Natural killer cell (primary cell): ENCODE measurements around the gene USP7. TPM values are rescaled to one million over a fixed set of nuclear protein-coding genes. Genes with fewer than 3 reads are reported as not detected.

Experiments used
- ATAC-seq, 3 donors: fragments of 150-1000 bp in 2 of 3; fragments of 200-7000 bp in 1 of 3; cut with Tn5 transposase; 1 replicate in 1 of 3; 2 replicates in 2 of 3; pipeline ENCODE4 v1.10.0; 2021; ENCODE audit warnings: mild to moderate bottlenecking in 2 of 3, moderate library complexity in 2 of 3
- DNase-seq, 2 donors: peaks; one replicate each; pipeline versions ENCODE4 v3.0.0 to v3.0.0-alpha.2; 2013 to 2021; ENCODE audit warnings: mixed read lengths in 1 of 2
- H3K27ac ChIP-seq: one replicate; pipeline ENCODE4 v1.5.1; 2013; ENCODE audit warnings: mild to moderate bottlenecking, low read length
- H3K27me3 ChIP-seq: one replicate; pipeline ENCODE4 v1.6.1; 2013; ENCODE audit warnings: low read length; ENCODE audit not compliant: control insufficient read depth, insufficient read depth
- H3K36me3 ChIP-seq: one replicate; pipeline ENCODE4 v1.6.1; 2013; ENCODE audit warnings: low read length; ENCODE audit not compliant: control insufficient read depth, insufficient read depth
- H3K4me1 ChIP-seq: one replicate; pipeline ENCODE4 v1.6.1; 2013; ENCODE audit warnings: low read length; ENCODE audit not compliant: control insufficient read depth, insufficient read depth
- H3K4me3 ChIP-seq: one replicate; pipeline ENCODE4 v1.5.1; 2013; ENCODE audit warnings: low read length
- H3K9me3 ChIP-seq: one replicate; pipeline ENCODE4 v1.6.1; 2013; ENCODE audit warnings: low read length; ENCODE audit not compliant: control insufficient read depth, insufficient read depth
- H3K27ac Mint-ChIP-seq, 2 donors: one replicate each; pipeline ENCODE4 v1.8.0; 2022; ENCODE audit warnings: mild to moderate bottlenecking in 2 of 2, mixed read lengths in 2 of 2, moderate library complexity in 1 of 2
- H3K27me3 Mint-ChIP-seq, 2 donors: one replicate each; pipeline ENCODE4 v1.8.0; 2022; ENCODE audit warnings: low read depth in 2 of 2, mixed read lengths in 2 of 2
- H3K36me3 Mint-ChIP-seq: one replicate; pipeline ENCODE4 v1.8.0; 2022; ENCODE audit warnings: mixed read lengths
- H3K4me1 Mint-ChIP-seq, 2 donors: one replicate each; pipeline ENCODE4 v1.8.0; 2022; ENCODE audit warnings: mixed read lengths in 2 of 2
- H3K4me3 Mint-ChIP-seq: one replicate; pipeline ENCODE4 v1.8.0; 2022; ENCODE audit warnings: mild to moderate bottlenecking, moderate library complexity, mixed read lengths
- H3K9me3 Mint-ChIP-seq, 2 donors: one replicate each; pipeline ENCODE4 v1.8.0; 2022; ENCODE audit warnings: mixed read lengths in 2 of 2
- WGBS: methylation state at CpG from one replicate; pipeline ENCODE4 v1.1.7; 2013; ENCODE audit warnings: missing lambda C conversion rate; ENCODE audit not compliant: insufficient coverage; 5-methylcytosine and 5-hydroxymethylcytosine counted together
- intact Hi-C: fragments of 100-400 bp; cut with micrococcal nuclease; formaldehyde crosslinking; loops from one replicate; pipeline ENCODE4 v1.14.2; 2022
- total RNA-seq, 4 donors: library from RNA; stranded (reverse); fragments of 120-200 nt in 1 of 4; gene quantifications; one replicate each; pipeline versions ENCODE4 v1.2.3 to v1.2.4, GENCODE V29; 2013 to 2022
- TF ChIP-seq, protein P1 (sequence below): fragments of 200-600 bp; IDR thresholded peaks from one replicate; pipeline ENCODE4 v1.8.0; 2022; ENCODE audit warnings: antibody characterized with exemption

Gene USP7
- total RNA-seq, 3 donors from 2014 or later (not counting 1 experiment from before 2014, with no cell fraction given), result 213 to 268 (median 236) TPM

DNA sequence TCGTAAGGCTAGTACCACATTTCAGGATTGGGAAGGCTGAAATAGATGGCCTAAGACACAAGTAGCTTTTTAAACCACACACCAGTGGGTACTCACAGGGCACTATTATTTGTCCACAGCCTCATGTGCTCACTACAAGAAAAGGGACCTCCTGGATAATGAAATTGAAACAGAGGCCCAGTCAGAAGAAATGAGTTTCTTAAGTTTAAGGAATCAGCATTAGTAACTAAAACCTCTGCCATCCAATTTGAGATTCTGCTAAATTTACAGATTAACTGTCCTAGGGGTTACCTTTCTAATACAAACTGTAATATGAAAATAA, 3.0 kb downstream of the USP7 start:
- WGBS, result 83% methylated on average over 1 of the region's 1 CpG
- Mint-ChIP-seq H3K4me3 (peak overlapping the region; percentile 96), H3K9me3 (no peaks in the 10 kb centered on the region), H3K36me3 (no peaks in the 10 kb centered on the region), H3K27me3 (no peaks in the 10 kb centered on the region), H3K4me1 (peaks cover 59 to 67% of the 10 kb centered on the region in 2 donors), H3K27ac (peak overlapping the region; percentile 84 to 89)
- peaks cover 69% of the 10 kb centered on the region for H3K4me1 ChIP-seq
- TF ChIP-seq, protein P1, sequence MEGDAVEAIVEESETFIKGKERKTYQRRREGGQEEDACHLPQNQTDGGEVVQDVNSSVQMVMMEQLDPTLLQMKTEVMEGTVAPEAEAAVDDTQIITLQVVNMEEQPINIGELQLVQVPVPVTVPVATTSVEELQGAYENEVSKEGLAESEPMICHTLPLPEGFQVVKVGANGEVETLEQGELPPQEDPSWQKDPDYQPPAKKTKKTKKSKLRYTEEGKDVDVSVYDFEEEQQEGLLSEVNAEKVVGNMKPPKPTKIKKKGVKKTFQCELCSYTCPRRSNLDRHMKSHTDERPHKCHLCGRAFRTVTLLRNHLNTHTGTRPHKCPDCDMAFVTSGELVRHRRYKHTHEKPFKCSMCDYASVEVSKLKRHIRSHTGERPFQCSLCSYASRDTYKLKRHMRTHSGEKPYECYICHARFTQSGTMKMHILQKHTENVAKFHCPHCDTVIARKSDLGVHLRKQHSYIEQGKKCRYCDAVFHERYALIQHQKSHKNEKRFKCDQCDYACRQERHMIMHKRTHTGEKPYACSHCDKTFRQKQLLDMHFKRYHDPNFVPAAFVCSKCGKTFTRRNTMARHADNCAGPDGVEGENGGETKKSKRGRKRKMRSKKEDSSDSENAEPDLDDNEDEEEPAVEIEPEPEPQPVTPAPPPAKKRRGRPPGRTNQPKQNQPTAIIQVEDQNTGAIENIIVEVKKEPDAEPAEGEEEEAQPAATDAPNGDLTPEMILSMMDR, result no peak
- H3K27me3 ChIP-seq, result no peaks in the 10 kb centered on the region
- H3K36me3 ChIP-seq, result no peaks in the 10 kb centered on the region
- intact Hi-C loops, result loop anchor here (5.0 to 10.0 kb wide), 3 partner anchors 46 to 163 kb away; partner anchors contain the start of genes HAPSTR1, PMM2 and TMEM186
- no peak overlapping the region for H3K4me3 ChIP-seq
- peak overlapping the region; percentile 38 for H3K27ac ChIP-seq
- ATAC-seq (no peak), DNase-seq (no peak)
- H3K9me3 ChIP-seq, result no peaks in the 10 kb centered on the region

DNA sequence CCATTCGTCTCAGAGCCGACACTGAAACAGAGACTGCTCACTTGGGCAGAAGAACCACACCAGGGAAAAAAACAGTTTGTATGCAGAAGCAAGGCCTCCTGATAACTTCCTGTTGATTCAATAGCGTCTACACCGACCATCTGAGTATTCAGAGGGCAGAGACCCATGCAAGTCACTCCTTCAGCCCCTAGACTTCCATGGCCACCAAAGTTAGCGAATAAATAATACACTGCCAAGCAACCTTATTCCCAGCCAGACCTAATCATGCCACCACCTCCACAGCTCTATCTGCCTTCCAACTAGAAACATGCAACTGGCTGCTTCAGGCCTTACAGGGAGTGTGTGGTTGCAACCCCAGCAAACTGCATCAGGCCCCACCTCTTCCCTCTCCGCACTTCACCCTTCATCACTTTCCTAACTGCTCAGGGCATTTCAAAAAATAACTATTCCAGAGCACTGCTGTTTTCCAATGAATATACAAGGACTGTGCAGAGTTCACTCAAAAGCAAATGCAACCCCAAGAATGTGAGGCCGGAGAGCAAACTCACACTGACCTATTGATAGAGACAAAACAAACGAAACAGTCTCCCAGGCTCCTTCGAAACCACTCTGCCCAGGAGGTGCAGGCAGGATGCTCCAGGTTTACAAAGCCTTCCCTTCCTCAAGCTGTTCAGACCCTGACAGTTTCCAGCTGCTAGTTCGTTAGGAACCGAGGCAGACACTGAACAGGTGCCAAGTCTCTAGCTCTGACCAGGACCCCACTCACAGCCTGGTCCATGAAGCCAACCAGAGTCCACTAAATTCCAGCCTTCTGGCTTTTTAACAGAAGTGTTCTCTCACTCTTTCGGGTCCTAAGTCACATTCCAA, 3.6 kb downstream of the USP7 start:
- DNase-seq (peak in 1 of 2 donors; percentile 57), ATAC-seq (no peak)
- H3K36me3 ChIP-seq, result no peaks in the 10 kb centered on the region
- H3K27me3 ChIP-seq, result no peaks in the 10 kb centered on the region
- no peaks in the 10 kb centered on the region for H3K9me3 ChIP-seq
- TF ChIP-seq, protein P1, result no peak
- H3K27ac Mint-ChIP-seq, result peak overlapping the region; percentile 84 to 89
- H3K36me3 Mint-ChIP-seq, result no peaks in the 10 kb centered on the region
- H3K4me1 ChIP-seq, result peaks cover 75% of the 10 kb centered on the region
- H3K27ac ChIP-seq, result peak overlapping the region; percentile 38
- H3K4me3 ChIP-seq, result no peak overlapping the region
- peaks cover 60 to 68% of the 10 kb centered on the region in 2 donors for H3K4me1 Mint-ChIP-seq
- no peaks in the 10 kb centered on the region for H3K27me3 Mint-ChIP-seq
- WGBS, result 26% methylated on average over 12 of the region's 12 CpGs
- no peaks in the 10 kb centered on the region for H3K9me3 Mint-ChIP-seq
- H3K4me3 Mint-ChIP-seq, result peak overlapping the region; percentile 96
- intact Hi-C loops, result loop anchor here (5.0 to 10.0 kb wide), 3 partner anchors 45 to 163 kb away; partner anchors contain the start of genes HAPSTR1, PMM2 and TMEM186

DNA sequence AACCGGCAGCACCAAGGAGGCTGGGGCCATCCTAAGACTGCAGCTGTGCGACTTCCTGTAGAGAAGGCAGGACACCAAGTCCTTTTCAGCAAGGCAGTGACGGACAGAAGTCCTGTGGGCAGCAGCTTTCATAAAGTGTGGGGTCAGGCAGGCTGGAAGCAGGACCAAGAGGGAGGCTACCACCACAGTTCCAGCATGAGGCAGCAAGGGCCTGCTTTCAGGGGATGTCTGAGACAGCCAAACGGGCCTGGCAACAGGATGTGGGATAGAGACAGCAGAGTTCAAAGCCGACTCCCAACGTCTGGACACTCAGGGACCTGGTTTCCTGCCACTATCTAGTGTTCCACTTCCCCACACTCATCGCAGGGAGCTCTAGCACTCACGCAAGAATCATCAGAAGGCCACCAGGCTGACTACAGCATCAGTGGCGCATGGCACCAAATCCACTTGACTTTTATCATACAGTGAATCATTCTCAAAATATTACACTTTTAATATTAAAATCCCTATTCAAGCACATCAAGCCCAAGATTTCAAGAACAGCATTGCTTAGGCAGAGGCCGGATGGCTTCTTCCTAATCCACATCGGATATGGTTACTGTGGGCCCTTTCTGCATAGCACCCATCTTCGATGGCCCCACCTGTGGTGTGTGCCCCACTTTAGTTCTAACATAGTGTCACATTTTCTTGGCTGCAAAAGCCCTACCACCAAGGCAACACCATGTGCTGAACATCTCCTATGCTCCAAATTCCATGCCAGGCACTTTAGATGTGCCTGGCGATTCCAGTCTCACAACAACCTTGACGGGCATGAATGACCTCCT, 5.2 kb downstream of the USP7 start:
- Mint-ChIP-seq H3K9me3 (no peaks in the 10 kb centered on the region), H3K27me3 (no peaks in the 10 kb centered on the region), H3K4me3 (peak overlapping the region; percentile 96), H3K36me3 (no peaks in the 10 kb centered on the region), H3K27ac (peak overlapping the region; percentile 84 to 89), H3K4me1 (peaks cover 65 to 68% of the 10 kb centered on the region in 2 donors)
- ATAC-seq (peak; percentile 18 to 50 (median 26)), DNase-seq (peak in 1 of 2 donors; percentile 57)
- H3K27ac ChIP-seq, result peak overlapping the region; percentile 38
- TF ChIP-seq, protein P1, result no peak
- no peak overlapping the region for H3K4me3 ChIP-seq
- no peaks in the 10 kb centered on the region for H3K9me3 ChIP-seq
- no peaks in the 10 kb centered on the region for H3K36me3 ChIP-seq
- peaks cover 78% of the 10 kb centered on the region for H3K4me1 ChIP-seq
- intact Hi-C loops, result no loop called here
- 44% methylated on average over 14 of the region's 14 CpGs for WGBS
- no peaks in the 10 kb centered on the region for H3K27me3 ChIP-seq
